HG03159 (cell line): Measurements from ENCODE around the gene ZBTB21.
"Not testable (repeated sequence)": the region's sequence is repeated elsewhere in the genome, so short reads cannot be mapped to it uniquely, and the experiment has no call there.

Source experiments
- ATAC-seq: cut with Tn5 transposase; IDR thresholded peaks from one replicate; pipeline ENCODE4 v1.9.1; 2021; ENCODE audit warnings: mild to moderate bottlenecking, moderate library complexity; ENCODE audit not compliant: unreplicated experiment

Gene ZBTB21

DNA sequence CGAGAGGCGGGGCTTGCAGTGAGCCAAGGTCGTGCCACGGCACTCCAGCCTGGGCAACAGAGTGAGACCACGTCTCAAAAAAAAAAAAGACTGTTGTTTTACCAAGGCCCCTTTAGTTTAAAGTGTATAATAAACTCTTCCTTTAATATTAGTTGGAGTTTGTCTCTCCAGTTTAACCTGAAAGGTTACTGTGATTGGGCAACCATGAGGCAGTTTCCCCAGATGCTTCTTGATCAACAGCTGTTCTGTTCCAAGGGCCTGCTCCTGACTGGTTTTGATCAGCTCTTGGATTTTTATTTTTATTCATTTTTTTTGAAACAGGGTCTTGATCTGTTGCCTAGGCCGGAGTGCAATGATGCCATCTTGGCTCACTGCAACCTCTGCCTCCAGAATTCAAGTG is 38.3 kb downstream of the ZBTB21 start:
- ATAC-seq: no peak

DNA sequence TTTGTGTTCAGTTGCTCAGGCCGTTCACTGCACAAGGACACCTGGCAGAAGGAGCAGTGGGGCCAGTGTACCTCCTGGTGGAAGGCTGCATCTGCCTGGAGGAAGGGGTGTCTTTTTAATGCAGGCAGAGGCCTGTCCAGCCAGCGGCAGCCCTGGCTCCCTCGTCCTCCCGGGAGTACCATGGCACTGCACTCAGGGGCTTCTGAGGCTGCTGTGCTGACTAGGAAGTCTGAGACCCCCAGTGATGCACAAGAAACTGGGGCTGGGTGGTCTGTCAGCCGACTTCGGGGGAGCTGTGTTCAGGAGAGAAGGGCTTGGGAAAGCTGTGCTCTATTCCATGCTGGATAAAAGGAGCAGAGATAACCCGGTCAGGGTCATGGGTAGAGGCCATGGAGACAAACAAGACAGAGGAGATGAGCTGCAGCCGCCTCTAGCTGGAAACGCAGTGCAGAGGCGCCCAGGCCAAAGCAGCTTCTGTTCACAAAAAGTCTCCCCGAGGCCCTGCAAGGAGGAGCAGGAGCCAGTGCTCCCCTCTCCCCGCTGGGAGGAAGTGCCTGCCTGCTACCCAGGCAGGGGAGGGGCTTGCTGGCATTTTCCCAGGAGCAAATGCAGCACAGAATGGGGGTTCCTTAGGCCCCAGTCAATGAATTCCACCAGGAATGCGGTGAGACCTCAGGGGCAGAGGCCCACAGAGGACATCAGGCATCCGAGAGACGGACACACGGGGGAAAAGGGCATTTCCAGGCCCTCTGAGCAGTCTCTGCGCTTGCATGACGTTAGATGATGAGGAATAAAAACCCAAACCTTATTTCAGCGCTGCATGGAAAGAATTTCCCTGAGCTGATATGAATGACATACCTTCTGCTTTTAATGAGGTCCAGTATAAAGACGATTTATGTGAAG is 39.2 kb downstream of the ZBTB21 start:
- ATAC-seq: no peak

DNA sequence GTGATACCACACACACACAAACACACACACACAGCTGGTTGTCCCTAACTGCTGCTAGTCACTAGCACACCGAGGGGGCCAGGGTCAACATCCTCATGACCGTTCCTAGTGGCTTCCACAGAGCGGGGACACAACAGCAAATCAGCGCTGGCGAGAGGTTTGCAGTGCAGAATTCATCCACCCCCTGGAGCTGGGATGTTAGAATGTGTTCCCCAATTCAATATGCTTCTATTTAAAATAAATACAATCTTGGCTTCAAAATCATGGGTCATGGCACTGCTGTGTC is 40.1 kb downstream of the ZBTB21 start:
- ATAC-seq: no peak

DNA sequence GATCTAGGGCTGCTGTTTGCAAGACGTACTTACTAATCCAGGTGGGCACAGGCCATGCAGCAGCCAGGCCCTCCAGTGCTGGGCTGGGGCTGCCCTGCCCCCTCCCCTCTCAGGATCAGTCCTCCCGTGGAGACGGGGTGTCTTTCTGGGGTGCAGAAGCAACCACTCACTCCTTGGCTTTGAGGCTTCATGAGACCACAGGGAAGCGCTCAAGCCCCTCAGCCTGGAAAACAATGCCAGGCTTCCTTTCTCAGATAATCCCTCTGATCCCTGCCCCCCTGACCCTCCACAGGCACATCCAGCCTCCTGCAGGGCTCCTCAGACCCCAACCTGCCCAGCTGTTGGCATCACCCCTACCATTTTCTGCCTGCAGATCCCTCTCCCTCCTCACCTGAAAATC is 42.5 kb downstream of the ZBTB21 start:
- no peak for ATAC-seq

DNA sequence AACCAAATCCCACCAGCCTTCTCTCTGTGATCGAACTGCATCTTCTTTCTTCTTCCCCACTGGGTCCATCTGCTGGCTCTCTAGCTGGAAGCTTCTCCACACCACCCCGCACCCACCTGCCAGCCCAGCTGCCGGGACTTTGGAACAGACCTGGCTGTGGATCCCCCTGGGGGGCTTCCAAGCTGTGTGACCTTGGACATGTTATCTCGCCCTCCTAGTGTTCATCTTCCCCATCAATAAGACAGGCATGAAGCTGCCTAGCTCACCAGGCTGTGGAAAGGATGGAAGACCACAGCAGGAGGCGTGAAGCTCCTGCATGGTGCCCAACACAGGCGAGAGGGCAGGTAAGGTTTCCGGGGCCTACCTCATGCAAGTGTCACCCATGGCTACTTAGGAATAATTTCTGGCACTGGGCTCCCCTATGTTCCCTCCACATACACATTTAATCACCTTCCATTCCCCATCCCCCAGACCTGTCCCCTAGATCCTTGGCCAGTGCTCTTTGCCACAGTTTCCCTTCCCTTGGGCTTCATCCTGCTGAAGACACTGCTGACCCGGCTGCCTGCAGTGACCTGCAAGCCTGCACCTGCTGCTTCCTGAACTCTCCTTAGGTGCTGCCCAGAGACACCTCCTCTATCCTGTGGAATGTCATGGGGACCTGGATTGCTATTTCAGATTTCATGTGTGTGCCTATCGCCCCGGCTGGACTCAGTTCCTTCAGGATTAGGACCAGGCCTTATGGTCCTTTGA is 43.1 kb downstream of the ZBTB21 start:
- ATAC-seq: no peak

DNA sequence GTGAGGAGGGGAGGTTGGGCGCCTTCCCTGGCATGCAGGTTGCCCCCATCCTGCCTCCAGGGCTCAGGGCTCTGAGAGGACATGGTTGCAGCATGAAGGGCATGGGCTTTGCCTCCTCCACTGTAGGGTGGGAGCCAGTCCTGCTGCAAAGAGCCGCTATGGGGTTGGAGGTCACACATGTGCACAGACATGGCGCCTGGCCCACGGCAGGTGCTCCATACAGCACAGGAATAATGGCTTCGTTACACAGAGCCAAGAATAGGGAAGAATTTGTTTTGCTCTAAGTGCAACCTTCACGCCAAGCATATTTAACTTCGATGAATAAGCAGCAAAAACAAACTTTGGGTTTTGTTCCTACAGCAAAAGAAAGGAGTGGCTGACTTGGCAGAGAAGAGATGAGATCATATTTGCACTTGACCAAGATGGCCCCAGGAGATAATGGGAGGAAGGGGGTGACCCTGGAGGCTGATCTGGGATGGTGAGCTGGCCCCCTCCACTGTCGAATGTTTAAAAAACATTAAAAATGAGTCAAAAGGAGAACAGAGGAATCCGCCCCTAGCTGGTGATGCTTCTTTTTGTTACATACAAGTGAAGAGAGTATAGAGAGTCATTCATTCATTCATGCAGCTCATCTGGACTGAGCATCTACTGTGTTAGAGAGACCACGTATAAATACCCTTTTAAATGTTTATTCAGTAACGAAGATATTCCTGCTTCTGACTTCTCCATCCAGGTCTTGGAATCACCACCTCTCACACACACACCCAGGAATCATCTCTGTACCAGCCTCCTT is 43.9 kb downstream of the ZBTB21 start:
- no peak for ATAC-seq

DNA sequence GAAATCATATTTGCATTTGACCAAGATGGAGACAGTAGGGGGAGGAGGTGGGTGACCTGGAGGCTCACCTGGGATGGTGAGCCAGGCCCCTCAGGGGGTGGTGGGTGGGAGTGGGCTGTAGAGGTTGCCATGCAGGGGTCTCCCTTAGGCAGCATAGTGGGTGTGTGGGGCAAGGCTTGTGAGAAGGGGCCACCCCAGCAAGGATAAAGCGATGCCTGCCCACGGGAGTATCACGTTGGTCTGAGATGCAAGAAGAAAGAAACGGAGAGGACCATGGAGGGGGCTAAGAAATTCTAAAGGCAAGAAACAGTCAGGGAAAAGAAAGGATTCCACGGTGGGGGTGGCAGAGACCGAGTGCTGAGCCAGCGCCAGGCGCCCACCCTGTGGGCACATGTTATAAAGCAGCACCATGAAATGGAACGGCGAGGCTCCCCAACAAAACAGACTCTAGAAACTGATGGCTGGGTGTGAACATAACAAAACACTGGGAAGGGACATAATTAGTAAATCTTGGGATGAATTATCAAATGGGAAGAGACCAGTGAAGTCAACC is 44.6 kb downstream of the ZBTB21 start:
- ATAC-seq: no peak

DNA sequence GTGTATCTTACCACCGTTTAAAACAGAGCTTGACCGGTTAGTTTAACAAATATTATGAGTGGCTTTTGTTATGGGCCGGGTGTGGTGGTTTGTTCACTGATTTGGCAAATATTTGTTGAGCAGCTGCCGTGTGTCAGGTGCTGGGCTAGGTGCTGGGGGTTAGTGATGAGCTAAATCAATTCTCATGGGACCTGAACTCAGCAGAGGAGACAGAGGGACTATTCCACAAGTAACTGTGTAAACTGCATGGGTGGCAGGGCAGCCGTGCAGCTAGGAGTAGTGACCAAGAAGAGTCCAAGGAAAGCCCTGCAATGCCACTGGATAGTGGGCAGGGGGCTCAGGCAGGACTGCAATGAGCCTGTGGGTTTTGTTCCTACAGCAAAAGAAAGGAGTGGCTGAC is 45.1 kb downstream of the ZBTB21 start:
- no peak for ATAC-seq

DNA sequence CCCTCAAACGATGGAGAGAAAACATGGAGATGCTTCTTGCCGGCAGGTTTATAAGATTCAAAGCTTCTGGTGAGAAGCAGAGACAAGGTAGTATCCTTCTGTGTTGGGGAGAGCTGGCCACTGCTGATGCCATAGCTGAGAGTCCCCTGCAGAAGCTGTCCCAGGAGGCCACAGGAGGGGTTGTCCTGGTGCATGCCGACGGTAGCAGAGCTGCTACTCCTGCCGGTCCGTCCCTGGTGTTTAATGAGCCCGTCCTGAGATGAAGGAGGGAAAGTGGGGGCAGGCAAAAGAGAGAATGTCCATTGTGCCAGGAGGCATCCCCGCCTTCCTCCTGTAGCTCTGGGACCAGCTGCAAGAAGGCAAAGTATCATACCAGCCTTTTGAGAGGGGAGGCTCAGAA is 46.0 kb downstream of the ZBTB21 start:
- ATAC-seq: no peak

DNA sequence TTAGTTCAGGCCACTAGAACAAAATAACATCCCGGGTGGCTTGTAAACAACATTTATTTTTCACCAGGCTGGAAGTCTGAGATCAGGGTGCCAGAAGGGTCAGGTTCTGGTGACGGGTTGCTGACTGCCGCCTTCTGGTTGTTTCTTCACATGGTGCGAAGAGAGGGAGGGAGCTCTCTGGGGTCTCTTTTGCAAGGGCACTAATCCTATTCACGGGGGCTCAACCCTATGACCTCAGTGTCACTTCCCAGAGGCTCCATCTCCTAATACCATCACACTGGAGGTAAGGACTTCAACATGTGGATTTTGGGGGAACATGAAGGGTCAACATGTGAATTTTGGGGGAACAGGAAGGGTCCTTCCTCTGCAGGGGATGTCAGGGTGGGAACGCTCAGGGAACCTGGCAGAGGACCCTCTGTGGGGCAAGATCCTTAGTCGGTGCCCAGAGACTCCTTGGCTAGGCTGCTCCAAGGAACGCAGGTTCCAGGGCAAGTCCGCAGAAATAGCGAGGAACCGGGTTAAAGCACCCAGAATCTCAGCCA is 47.7 kb downstream of the ZBTB21 start:
- ATAC-seq: no peak

DNA sequence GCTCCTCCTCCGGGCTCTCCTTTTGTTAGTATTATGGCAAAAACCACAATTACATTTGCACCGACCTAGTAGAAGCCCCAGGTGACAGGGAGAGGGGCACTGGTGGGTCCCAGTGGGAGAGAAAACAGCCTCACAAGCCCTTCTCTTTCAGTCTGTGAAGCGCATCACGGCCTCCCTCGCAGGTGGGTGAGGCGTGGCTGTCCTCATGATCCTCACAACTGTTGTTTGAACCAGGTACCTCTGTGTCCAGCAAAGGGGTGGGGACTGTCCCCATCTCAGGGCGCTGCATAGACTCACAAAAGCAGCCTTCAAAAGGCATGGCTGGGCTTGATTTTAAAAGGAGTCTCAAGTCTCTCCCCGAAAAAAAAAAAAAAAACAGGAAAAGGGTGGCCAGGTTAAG is 48.4 kb downstream of the ZBTB21 start:
- ATAC-seq: no peak

DNA sequence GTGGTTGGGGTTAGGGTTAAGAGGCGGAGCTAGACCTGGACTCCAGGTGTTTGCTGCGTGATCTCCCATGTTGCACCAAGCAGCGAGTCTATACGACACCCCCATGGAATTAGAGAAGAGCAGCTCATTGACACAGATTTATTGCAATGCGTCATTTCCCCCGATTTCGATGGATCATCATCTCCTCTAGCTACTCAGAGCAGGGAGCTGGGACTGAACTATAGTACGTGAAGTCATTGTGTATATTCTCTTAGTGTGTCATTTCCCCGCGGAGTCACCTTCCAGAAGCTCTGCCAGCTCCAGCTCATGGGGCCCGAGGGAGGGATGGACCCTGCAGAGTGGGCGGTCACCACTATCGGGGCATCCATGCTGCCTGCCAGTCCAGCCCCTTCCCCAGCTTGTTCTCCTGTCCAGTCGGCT is 48.9 kb downstream of the ZBTB21 start:
- ATAC-seq: no peak

DNA sequence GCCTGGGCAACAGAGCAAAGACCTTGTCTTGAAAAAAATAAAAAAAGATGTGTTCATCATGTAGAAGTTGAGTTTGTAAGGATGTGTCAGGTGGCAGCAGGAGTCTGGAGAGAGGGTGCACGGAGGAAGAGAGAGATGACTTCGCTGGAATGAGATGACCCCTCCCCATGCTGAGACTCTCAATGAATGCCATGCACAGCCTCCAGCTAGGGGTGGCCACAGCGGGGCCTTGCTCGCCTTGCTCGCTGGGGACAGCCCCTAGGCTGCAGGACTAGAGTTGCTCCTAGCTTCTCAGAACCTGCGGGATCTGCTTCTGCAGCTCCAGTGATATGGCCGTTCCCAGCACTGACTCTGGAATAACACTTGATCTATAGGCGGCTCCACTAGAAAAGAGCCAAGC is 49.8 kb downstream of the ZBTB21 start:
- no peak for ATAC-seq

DNA sequence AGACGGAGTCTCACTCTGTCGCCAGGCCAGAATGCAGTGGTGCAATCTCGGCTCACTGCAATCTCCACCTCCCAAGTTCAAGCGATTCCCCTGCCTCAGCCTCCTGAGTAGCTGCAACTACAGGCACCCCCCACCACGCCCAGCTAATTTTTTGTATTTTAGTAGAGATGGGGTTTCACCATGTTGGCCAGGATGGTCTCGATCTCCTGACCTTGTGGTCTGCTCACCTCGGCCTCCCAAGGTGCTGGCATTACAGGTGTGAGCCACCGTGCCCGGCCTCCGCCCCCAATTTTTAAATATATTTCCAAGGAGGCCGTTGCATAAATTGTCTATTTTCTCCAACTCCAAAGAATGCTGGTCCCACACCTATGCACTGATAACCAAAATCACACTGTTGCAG is 50.5 kb downstream of the ZBTB21 start:
- ATAC-seq: not testable (repeated sequence)

DNA sequence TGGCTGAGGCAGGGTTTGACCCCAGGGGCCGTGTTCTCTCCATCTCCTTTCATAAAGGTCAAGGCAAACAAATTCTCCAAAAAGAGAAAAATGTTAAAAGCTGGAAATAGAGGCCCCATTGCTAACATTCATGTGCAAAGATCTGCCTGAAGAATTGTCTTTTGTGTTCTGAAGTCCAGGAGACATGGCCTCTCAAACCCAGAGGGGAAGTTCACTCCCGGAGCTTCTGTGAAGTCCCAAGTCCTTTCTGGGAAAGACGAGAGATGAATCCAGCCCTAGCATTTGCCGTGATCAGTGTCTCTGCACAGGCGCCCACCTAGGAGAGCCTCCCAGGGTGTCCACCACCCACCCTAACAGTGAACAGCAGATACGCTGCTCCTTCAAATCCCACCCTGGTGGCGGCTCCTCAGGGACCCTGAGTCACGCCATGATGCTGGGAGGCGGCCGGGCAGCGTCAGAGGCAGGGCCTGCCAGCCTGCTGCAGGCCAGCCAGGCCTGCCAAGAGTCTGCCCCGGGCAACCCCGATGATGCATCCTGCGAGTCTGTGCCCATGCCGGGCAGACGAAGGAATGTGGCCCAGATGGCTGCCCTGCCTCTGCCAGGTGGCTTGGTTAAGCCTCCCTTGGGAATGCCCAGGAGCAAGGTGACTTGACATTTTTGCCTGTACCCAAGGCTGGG is 51.1 kb downstream of the ZBTB21 start:
- no peak for ATAC-seq

DNA sequence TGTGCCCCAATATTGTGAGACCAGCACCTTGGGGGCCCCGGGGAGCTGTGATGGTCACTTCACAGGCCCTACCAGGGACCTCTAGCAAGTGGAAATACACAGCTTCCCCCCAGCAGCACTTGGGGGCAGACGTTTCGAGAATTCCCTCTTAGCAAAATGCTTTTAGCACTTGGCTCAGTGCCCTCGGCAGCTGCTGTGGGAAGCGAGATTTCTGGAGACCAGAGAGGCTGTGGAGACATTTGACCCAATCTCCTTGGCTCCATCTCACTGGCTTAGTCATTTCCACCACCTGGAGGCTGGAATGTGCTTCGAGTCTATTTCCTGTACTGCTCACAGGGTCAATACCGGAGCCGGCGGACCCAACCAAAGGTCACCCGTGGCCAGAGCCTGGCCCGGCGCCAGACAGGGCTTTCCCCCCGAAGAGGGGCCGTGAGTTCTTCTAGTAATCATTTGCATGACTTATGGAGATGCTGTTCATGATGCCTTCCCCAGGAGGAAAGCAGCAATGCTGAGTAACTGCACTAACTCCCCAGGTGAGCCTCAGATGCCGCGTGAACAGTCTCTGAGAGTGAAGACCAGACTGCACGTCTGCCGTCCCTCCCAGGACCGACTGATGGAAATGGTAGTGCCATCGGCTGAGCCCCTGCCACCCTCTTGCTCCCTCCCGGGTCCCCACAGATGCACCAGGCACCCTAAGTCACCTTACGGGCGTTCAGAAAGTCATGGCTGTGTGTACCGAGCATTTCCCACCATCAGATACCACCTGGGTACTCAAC is 52.0 kb downstream of the ZBTB21 start:
- no peak for ATAC-seq

DNA sequence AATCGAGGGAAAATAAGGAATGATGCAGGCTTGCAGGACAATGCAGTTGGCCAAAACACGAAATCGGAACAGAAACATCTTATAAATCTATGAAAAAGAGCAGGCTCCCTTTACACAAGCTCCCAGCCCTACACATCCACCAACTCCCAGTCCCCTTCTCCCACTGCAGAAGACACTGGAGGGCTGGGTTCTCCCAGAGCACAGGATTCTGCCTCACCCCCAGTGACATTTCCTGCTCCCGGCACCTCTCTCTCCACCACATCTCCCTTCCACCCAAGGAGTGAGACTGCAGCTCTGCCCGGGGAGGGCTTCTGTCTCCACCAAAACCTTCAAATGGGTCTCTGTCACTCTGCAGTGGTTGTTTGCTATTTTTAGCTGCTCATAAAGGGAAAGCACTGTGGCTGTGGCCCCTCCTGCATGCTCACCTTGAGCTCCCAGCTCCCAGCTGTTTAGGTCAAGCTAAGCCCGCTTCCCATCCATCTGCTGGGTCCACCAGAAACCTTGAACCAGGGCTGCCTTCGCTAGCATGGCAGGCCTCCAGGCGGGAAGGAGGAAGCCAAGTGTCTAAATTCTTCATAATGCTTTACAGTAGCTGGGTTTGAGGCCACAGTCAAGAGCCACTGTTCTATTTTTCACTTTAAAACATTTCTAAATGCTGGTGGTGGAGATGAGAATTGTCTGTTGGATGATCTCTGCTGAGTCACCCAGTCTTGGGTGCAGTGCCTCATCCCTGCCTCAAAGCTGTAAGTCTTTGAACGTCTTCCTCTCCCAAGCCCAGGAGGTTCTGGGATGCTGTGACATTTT is 53.0 kb downstream of the ZBTB21 start:
- no peak for ATAC-seq

DNA sequence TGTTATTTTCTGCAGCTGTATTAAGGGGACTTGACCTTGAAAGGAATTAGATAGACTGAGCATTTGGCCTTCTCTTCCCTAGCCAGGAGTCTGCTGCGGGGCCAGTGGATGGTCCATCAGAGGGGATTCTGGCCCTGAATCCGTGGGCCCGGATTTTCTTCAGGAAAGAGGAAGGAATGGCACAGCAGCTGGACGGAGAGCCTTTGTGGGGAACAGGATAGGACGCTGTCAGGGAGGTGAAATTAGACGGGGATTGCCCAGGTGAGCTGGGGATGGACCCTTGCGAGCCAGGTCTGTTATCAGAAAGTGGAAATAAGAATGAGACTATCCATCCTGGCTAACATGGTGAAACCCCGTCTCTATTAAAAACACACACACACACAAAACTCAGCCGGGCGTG is 54.6 kb downstream of the ZBTB21 start:
- ATAC-seq: no peak
